Esophagus (tissue), 2 donors: Measurements from ENCODE around the gene DSTN. TPM values are rescaled to one million over a fixed set of nuclear protein-coding genes. Genes with fewer than 3 reads are reported as not detected.

ENCODE experiments used
- H3K27ac ChIP-seq, 2 donors: one replicate each; pipeline ENCODE4 v1.5.1; 2013; ENCODE audit warnings: low read depth in 2 of 2, mild to moderate bottlenecking in 2 of 2, inconsistent platforms in 1 of 2, low read length in 1 of 2, moderate library complexity in 1 of 2
- H3K27me3 ChIP-seq, 2 donors: one replicate each; pipeline ENCODE4 v1.6.1; 2013; ENCODE audit warnings: low read length in 2 of 2, control low read depth in 1 of 2, mild to moderate bottlenecking in 1 of 2; ENCODE audit not compliant: insufficient read depth in 2 of 2, control insufficient read depth in 1 of 2
- H3K36me3 ChIP-seq, 2 donors: one replicate each; pipeline ENCODE4 v1.6.1; 2013; ENCODE audit warnings: low read length in 1 of 2; ENCODE audit not compliant: control insufficient read depth in 2 of 2, insufficient read depth in 2 of 2
- H3K4me1 ChIP-seq, 2 donors: one replicate each; pipeline ENCODE4 v1.6.1; 2013; ENCODE audit warnings: low read length in 1 of 2; ENCODE audit not compliant: control insufficient read depth in 2 of 2, insufficient read depth in 2 of 2
- H3K4me3 ChIP-seq, 2 donors: one replicate each; pipeline ENCODE4 v1.5.1; 2013; ENCODE audit warnings: low read length in 2 of 2, mild to moderate bottlenecking in 2 of 2, low read depth in 1 of 2, moderate library complexity in 1 of 2
- H3K9me3 ChIP-seq, 2 donors: one replicate each; pipeline ENCODE4 v1.6.1; 2013; ENCODE audit warnings: mild to moderate bottlenecking in 2 of 2, low read depth in 1 of 2, low read length in 1 of 2, moderate library complexity in 1 of 2; ENCODE audit not compliant: control insufficient read depth in 2 of 2, insufficient read depth in 1 of 2
- WGBS, 2 donors: extraction: QIAGEN DNeasy Blood & Tissue Kit; methylation state at CpG; one replicate each; pipeline ENCODE4 v1.1.7; 2013; 5-methylcytosine and 5-hydroxymethylcytosine counted together
- polyA plus RNA-seq, 2 donors: library from polyadenylated mRNA; stranded (reverse); fragments of 200-250 nt; gene quantifications; one replicate each; pipeline ENCODE4 v1.2.3, GENCODE V29; 2013
- donor health status: healthy with polysubstance abuse.
- donor health status: Bipolar disorder and iron deficiency.

The DSTN gene
- polyA plus RNA-seq, 2 donors: 301 to 455 TPM

GRCh38 chr20:17570347-17571152, 675 bp downstream of the DSTN start:
- Histone ChIP-seq H3K4me3 (peak overlapping the region; percentile 83 to 97), H3K4me1 (peaks cover 0 to 6% of the 10 kb centered on the region in 2 donors), H3K9me3 (no peaks in the 10 kb centered on the region), H3K36me3 (peaks cover 0 to 3% of the 10 kb centered on the region in 2 donors), H3K27ac (peak overlapping the region; percentile 98 to 99), H3K27me3 (no peaks in the 10 kb centered on the region)
- 1% methylated on average over 41 to 43 of the region's 43 CpGs for WGBS, 2 donors

GRCh38 chr20:17571153-17571527, 1.3 kb downstream of the DSTN start:
- peaks cover 0 to 6% of the 10 kb centered on the region in 2 donors for H3K4me1 ChIP-seq
- peak overlapping the region in 1 of 2 donors; percentile 16 for H3K27ac ChIP-seq
- peaks cover 0 to 3% of the 10 kb centered on the region in 2 donors for H3K36me3 ChIP-seq
- H3K4me3 ChIP-seq: peak overlapping the region; percentile 83 to 97
- no peaks in the 10 kb centered on the region for H3K27me3 ChIP-seq
- 6 to 7% methylated on average over 6 of the region's 6 CpGs for WGBS, 2 donors
- H3K9me3 ChIP-seq: no peaks in the 10 kb centered on the region

- peaks cover 0 to 6% of the 10 kb centered on the region in 2 donors for H3K4me1 ChIP-seq
- H3K27ac ChIP-seq: peak overlapping the region; percentile 6 to 47
- 25 to 28% methylated on average over 7 of the region's 7 CpGs for WGBS, 2 donors
- no peaks in the 10 kb centered on the region for H3K27me3 ChIP-seq
- peak overlapping the region in 1 of 2 donors; percentile 83 for H3K4me3 ChIP-seq
- H3K36me3 ChIP-seq: peaks cover 0 to 3% of the 10 kb centered on the region in 2 donors
- H3K9me3 ChIP-seq: no peaks in the 10 kb centered on the region
These were observed 2.3 kb downstream of the DSTN start for GRCh38 chr20:17572034-17572638.

GRCh38 chr20:17573463-17573862, 3.6 kb downstream of the DSTN start:
- 72% methylated on average over 3 of the region's 3 CpGs for WGBS, 2 donors

GRCh38 chr20:17576215-17576614, 6.3 kb downstream of the DSTN start:
- WGBS, 2 donors: 65 to 67% methylated on average over 8 of the region's 8 CpGs
- Histone ChIP-seq H3K27ac (no peak overlapping the region), H3K9me3 (no peaks in the 10 kb centered on the region), H3K4me1 (peaks cover 0 to 7% of the 10 kb centered on the region in 2 donors), H3K36me3 (peaks cover 0 to 3% of the 10 kb centered on the region in 2 donors), H3K4me3 (no peak overlapping the region), H3K27me3 (no peaks in the 10 kb centered on the region)

More at GRCh38 chr20:17573463-17573862, 3.6 kb downstream of the DSTN start:
- Histone ChIP-seq H3K36me3 (peaks cover 0 to 3% of the 10 kb centered on the region in 2 donors), H3K9me3 (no peaks in the 10 kb centered on the region), H3K27ac (no peak overlapping the region), H3K4me3 (peak overlapping the region in 1 of 2 donors; percentile 83), H3K27me3 (no peaks in the 10 kb centered on the region), H3K4me1 (peaks cover 0 to under 1% of the 10 kb centered on the region in 2 donors)

- H3K27me3 ChIP-seq: no peaks in the 10 kb centered on the region
- H3K4me3 ChIP-seq: no peak overlapping the region
- peaks cover 0 to 7% of the 10 kb centered on the region in 2 donors for H3K4me1 ChIP-seq
- peaks cover 0 to 3% of the 10 kb centered on the region in 2 donors for H3K36me3 ChIP-seq
- whole genome bisulfite sequencing, 2 donors: 83 to 89% methylated on average over 4 of the region's 4 CpGs
- no peaks in the 10 kb centered on the region for H3K9me3 ChIP-seq
- H3K27ac ChIP-seq: peak overlapping the region in 1 of 2 donors; percentile 43
These were observed 9.6 kb downstream of the DSTN start for GRCh38 chr20:17579369-17580039.

GRCh38 chr20:17580895-17581294, 11.0 kb downstream of the DSTN start:
- H3K4me1 ChIP-seq: peaks cover 0 to 7% of the 10 kb centered on the region in 2 donors
- 80 to 91% methylated on average over 2 of the region's 2 CpGs for WGBS, 2 donors
- peak overlapping the region in 1 of 2 donors; percentile 7 for H3K27ac ChIP-seq

GRCh38 chr20:17583126-17583525, 13.3 kb downstream of the DSTN start:
- H3K4me1 ChIP-seq: peaks cover 0 to 7% of the 10 kb centered on the region in 2 donors
- no peak overlapping the region for H3K27ac ChIP-seq

More at GRCh38 chr20:17580895-17581294, 11.0 kb downstream of the DSTN start:
- H3K4me3 ChIP-seq: no peak overlapping the region
- no peaks in the 10 kb centered on the region for H3K36me3 ChIP-seq
- no peaks in the 10 kb centered on the region for H3K9me3 ChIP-seq
- no peaks in the 10 kb centered on the region for H3K27me3 ChIP-seq

GRCh38 chr20:17584689-17585088, 14.8 kb downstream of the DSTN start:
- Histone ChIP-seq H3K36me3 (no peaks in the 10 kb centered on the region), H3K4me3 (no peak overlapping the region), H3K27ac (no peak overlapping the region), H3K9me3 (no peaks in the 10 kb centered on the region), H3K27me3 (no peaks in the 10 kb centered on the region), H3K4me1 (no peaks in the 10 kb centered on the region)

More at GRCh38 chr20:17583126-17583525, 13.3 kb downstream of the DSTN start:
- no peak overlapping the region for H3K4me3 ChIP-seq
- H3K27me3 ChIP-seq: no peaks in the 10 kb centered on the region
- H3K9me3 ChIP-seq: no peaks in the 10 kb centered on the region
- 55 to 79% methylated on average over 3 of the region's 3 CpGs for whole genome bisulfite sequencing, 2 donors
- no peaks in the 10 kb centered on the region for H3K36me3 ChIP-seq
